ENCODE results near the gene USP11. TPM values are rescaled to one million over a fixed set of nuclear protein-coding genes. Genes with fewer than 3 reads are reported as not detected.
A peak's percentile ranks its signal among the peaks of the same experiment; 100 is the strongest.

USP11 gene
- total RNA-seq (ENCODE audit: low replicate concordance): 106 and 158 TPM in 2 replicates

DNA sequence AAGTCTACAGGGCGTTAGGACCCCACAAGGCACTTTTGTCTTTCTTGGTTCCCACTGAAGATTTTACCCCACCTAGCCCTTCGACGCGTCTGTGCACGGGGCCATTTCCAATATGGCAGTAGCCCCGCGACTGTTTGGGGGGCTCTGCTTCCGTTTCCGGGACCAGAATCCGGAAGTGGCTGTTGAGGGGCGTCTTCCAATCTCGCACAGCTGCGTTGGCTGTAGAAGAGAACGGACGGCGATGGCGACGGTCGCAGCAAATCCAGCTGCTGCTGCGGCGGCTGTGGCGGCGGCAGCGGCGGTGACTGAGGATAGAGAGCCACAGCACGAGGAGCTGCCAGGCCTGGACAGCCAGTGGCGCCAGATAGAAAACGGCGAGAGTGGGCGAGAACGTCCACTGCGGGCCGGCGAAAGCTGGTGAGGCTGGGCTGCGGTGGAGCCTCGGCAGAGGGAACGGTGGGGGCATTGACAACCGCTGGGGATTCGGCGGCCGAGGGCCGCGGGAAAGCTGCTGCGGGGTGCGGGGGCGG, at the start of gene USP11:
USP11 (plus strand) TSS at position 207 of the 530 bp plus-strand sequence; CDS start at position 242, 35 bp downstream.
- Histone ChIP-seq H3K9me3 (ENCODE audit: low read depth) (no peaks in the 10 kb centered on the region), H3K27me3 (no peaks in the 10 kb centered on the region), H3F3A (ENCODE audit: low read depth) (peaks cover 39% of the 10 kb centered on the region), H3K4me2 (peak within 1 kb of the TSS; percentile 95), H2AFZ (replicated peaks) (peak within 1 kb of the TSS; percentile 62), H3K9ac (peak within 1 kb of the TSS; percentile 99), H3K79me2 (ENCODE audit: low read depth) (peaks cover 53% of the 10 kb centered on the region), H3K4me1 (peaks cover 18% of the 10 kb centered on the region), H4K20me1 (ENCODE audit: low read depth) (peaks cover 6% of the 10 kb centered on the region), H3K4me3 (peak within 1 kb of the TSS; percentile 98), H3K27ac (peak within 1 kb of the TSS; percentile 99), H3K36me3 (no peaks in the 10 kb centered on the region)
- Mint-ChIP-seq H3K4me3 (peak within 1 kb of the TSS; percentile 99), H3K4me1 (peaks cover 38% of the 10 kb centered on the region), H3K36me3 (peaks cover 20% of the 10 kb centered on the region), H3K27me3 (ENCODE audit: insufficient read depth, low read depth) (peaks cover 10% of the 10 kb centered on the region), H3K27ac (peak within 1 kb of the TSS; percentile 100), H3K9me3 (no peaks in the 10 kb centered on the region)
- peak; percentile 83 for DNase-seq (ENCODE audit: low spot score)
- no peak for TF ChIP-seq EZH2phosphoT487 (IDR thresholded peaks at IDR 0.05)
- TF ChIP-seq EZH2 (IDR thresholded peaks at IDR 0.05): no peak
- TF ChIP-seq, protein P1, sequence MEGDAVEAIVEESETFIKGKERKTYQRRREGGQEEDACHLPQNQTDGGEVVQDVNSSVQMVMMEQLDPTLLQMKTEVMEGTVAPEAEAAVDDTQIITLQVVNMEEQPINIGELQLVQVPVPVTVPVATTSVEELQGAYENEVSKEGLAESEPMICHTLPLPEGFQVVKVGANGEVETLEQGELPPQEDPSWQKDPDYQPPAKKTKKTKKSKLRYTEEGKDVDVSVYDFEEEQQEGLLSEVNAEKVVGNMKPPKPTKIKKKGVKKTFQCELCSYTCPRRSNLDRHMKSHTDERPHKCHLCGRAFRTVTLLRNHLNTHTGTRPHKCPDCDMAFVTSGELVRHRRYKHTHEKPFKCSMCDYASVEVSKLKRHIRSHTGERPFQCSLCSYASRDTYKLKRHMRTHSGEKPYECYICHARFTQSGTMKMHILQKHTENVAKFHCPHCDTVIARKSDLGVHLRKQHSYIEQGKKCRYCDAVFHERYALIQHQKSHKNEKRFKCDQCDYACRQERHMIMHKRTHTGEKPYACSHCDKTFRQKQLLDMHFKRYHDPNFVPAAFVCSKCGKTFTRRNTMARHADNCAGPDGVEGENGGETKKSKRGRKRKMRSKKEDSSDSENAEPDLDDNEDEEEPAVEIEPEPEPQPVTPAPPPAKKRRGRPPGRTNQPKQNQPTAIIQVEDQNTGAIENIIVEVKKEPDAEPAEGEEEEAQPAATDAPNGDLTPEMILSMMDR (IDR thresholded peaks at IDR 0.05): no peak

DNA sequence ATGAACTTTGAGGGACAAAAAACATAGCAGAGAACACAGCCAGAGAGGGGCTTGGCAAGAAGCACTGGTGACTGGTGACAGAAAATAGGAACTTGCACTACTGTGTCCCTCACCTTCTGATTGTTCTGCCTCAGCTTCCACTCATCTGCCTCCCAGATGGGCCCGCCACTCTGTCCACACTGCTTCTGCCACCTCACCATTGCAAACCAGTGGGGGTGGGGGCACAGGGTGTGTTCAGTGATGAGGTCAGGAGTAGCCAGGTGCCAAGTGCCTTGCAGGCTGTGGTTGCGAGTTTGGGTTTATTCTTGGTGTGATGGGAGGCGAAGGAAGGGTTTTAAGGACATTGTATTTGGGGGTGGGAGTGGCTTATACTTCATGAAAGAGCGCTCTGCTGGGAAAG, 48.3 kb upstream of the USP11 start:
- DNase-seq (ENCODE audit: low spot score): no peak
- Histone ChIP-seq H3K4me3 (no peak overlapping the region), H3K4me1 (no peaks in the 10 kb centered on the region), H4K20me1 (ENCODE audit: low read depth) (no peaks in the 10 kb centered on the region), H2AFZ (replicated peaks) (no peak overlapping the region), H3K9ac (no peak overlapping the region), H3K4me2 (no peak overlapping the region), H3K27ac (no peak overlapping the region), H3K79me2 (ENCODE audit: low read depth) (no peaks in the 10 kb centered on the region), H3K27me3 (no peaks in the 10 kb centered on the region), H3F3A (ENCODE audit: low read depth) (peaks cover 6% of the 10 kb centered on the region), H3K36me3 (no peaks in the 10 kb centered on the region), H3K9me3 (ENCODE audit: low read depth) (no peaks in the 10 kb centered on the region)
- H3K27ac Mint-ChIP-seq: no peak overlapping the region
- peaks cover 4% of the 10 kb centered on the region for H3K9me3 Mint-ChIP-seq
- peak overlapping the region; percentile 27 for H3K4me3 Mint-ChIP-seq
- peaks cover 6% of the 10 kb centered on the region for H3K27me3 Mint-ChIP-seq (ENCODE audit: insufficient read depth, low read depth)
- no peaks in the 10 kb centered on the region for H3K4me1 Mint-ChIP-seq
- peaks cover 7% of the 10 kb centered on the region for H3K36me3 Mint-ChIP-seq
- TF ChIP-seq EZH2 (IDR thresholded peaks at IDR 0.05) (no peak), EZH2phosphoT487 (IDR thresholded peaks at IDR 0.05) (no peak)
- TF ChIP-seq, protein P1 (IDR thresholded peaks at IDR 0.05): no peak

DNA sequence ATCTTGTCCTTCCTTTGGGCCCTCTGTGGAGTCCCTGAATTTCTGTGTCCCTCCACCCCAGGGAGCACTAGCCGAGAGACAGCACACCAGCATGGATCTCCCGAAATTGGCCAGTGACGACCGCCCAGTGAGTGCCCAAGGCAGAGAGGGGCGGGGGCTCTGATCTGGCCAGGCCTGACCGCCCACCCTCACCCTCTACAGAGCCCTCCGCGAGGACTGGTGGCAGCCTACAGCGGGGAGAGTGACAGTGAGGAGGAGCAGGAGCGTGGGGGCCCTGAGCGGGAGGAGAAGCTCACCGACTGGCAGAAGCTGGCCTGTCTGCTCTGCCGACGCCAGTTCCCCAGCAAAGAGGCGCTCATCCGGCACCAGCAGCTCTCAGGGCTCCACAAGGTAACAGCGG, 47.6 kb upstream of the USP11 start:
- Histone ChIP-seq H3K4me1 (no peaks in the 10 kb centered on the region), H2AFZ (replicated peaks) (no peak overlapping the region), H3K4me3 (no peak overlapping the region), H4K20me1 (ENCODE audit: low read depth) (no peaks in the 10 kb centered on the region), H3K27me3 (no peaks in the 10 kb centered on the region), H3K9me3 (ENCODE audit: low read depth) (no peaks in the 10 kb centered on the region), H3K27ac (no peak overlapping the region), H3K4me2 (no peak overlapping the region), H3K79me2 (ENCODE audit: low read depth) (no peaks in the 10 kb centered on the region), H3K9ac (no peak overlapping the region), H3K36me3 (no peaks in the 10 kb centered on the region), H3F3A (ENCODE audit: low read depth) (peaks cover 6% of the 10 kb centered on the region)
- no peak for TF ChIP-seq EZH2 (IDR thresholded peaks at IDR 0.05)
- no peak for TF ChIP-seq EZH2phosphoT487 (IDR thresholded peaks at IDR 0.05)
- TF ChIP-seq, protein P1 (IDR thresholded peaks at IDR 0.05): no peak
- Mint-ChIP-seq H3K9me3 (peaks cover 4% of the 10 kb centered on the region), H3K27ac (no peak overlapping the region), H3K36me3 (peaks cover 7% of the 10 kb centered on the region), H3K4me1 (no peaks in the 10 kb centered on the region), H3K27me3 (ENCODE audit: insufficient read depth, low read depth) (peaks cover 6% of the 10 kb centered on the region), H3K4me3 (no peak overlapping the region)
- no peak for DNase-seq (ENCODE audit: low spot score)

Data from neural progenitor cell (in vitro differentiated cells).